Heart left ventricle (tissue), 16 donors: ENCODE data around the gene BAIAP2L2. TPM values are rescaled to one million over a fixed set of nuclear protein-coding genes. Genes with fewer than 3 reads are reported as not detected.

Experiments
- ATAC-seq, 4 donors: fragments of 200-7000 bp; cut with Tn5 transposase; one replicate each; pipeline ENCODE4 v1.9.1; 2020 to 2022; ENCODE audit warnings: moderate library complexity in 4 of 4, mild to moderate bottlenecking in 3 of 4, moderate number of reproducible peaks in 1 of 4
- DNase-seq, 5 donors: peaks; one replicate each; pipeline ENCODE4 v3.0.0-alpha.2; 2020
- H3K27ac ChIP-seq, 12 donors: fragments of 200-600 bp; sonication (generic) in 4 of 12; one replicate each; pipeline versions ENCODE4 v1.5.0 to v1.8.0; 2016 to 2022; ENCODE audit warnings: mild to moderate bottlenecking in 2 of 12
- H3K27me3 ChIP-seq, 9 donors: fragments of 200-600 bp; sonication (generic) in 2 of 9; one replicate each; pipeline versions ENCODE4 v1.5.1 to v1.8.0; 2016 to 2022; ENCODE audit warnings: mild to moderate bottlenecking in 3 of 9
- H3K36me3 ChIP-seq, 9 donors: fragments of 200-600 bp; sonication (generic) in 2 of 9; one replicate each; pipeline versions ENCODE4 v1.5.0 to v1.8.0; 2018 to 2022; ENCODE audit warnings: mild to moderate bottlenecking in 2 of 9
- H3K4me1 ChIP-seq, 12 donors: fragments of 200-600 bp; sonication (generic) in 4 of 12; one replicate each; pipeline versions ENCODE4 v1.5.0 to v1.8.0; 2016 to 2022; ENCODE audit warnings: mild to moderate bottlenecking in 3 of 12
- H3K4me3 ChIP-seq, 12 donors: fragments of 200-600 bp; sonication (generic) in 4 of 12; one replicate each; pipeline versions ENCODE4 v1.5.0 to v1.8.0; 2017 to 2022; ENCODE audit warnings: mild to moderate bottlenecking in 9 of 12, moderate library complexity in 4 of 12
- H3K9me3 ChIP-seq, 12 donors: fragments of 200-600 bp; sonication (generic) in 4 of 12; one replicate each; pipeline versions ENCODE4 v1.5.0 to v1.8.0; 2016 to 2022; ENCODE audit warnings: mild to moderate bottlenecking in 1 of 12
- POLR2A ChIP-seq, 2 donors: fragments of 450-650 bp; IDR thresholded peaks; one replicate each; pipeline ENCODE4 v1.6.1; 2017; ENCODE audit warnings: antibody characterized with exemption in 2 of 2, mild to moderate bottlenecking in 2 of 2, moderate library complexity in 2 of 2
- WGBS, 4 donors: extraction: QIAGEN DNeasy Blood & Tissue Kit in 2 of 4; methylation state at CpG; one replicate each; pipeline versions ENCODE4 v1.1.5 to v1.1.7; 2013 to 2018; 5-methylcytosine and 5-hydroxymethylcytosine counted together
- intact Hi-C, 10 donors: fragments of 100-400 bp; cut with DNase I; formaldehyde crosslinking; loops; one replicate each; pipeline versions ENCODE4 v1.11.1 to v1.14.2; 2022
- polyA plus RNA-seq, 2 donors: library from polyadenylated mRNA; stranded (reverse); fragments of 200-250 nt; gene quantifications; one replicate each; pipeline ENCODE4 v1.2.3, GENCODE V29; 2013
- total RNA-seq, 9 donors: library from RNA; depleted of rRNA in 2 of 9; stranded (reverse); fragments of >200 nt in 2 of 9; fragmentation: NEBNext Ultra II Directional in 3 of 9; extraction: Animal tissue kit (Norgen Biotek cat#: 25700) in 3 of 9; gene quantifications; one replicate each; pipeline versions ENCODE4 v1.1.0 to v1.2.4, GENCODE V29; 2016 to 2023
- TF ChIP-seq, protein P1 (sequence below), 12 donors: fragments of 200-600 bp; sonication (generic) in 4 of 12; IDR thresholded peaks; one replicate each; pipeline versions ENCODE4 v1.5.0 to v1.8.0; 2018 to 2022; ENCODE audit warnings: antibody characterized with exemption in 12 of 12, mild to moderate bottlenecking in 5 of 12
- donor health status: ischemic (EF 13 %, LVEDD 7.1; RV severe dilation, severe dysfunction).
- donor health status: healthy with polysubstance abuse.
- donor health status: DM: no; HTN: yes; CAD: no.
- donor health status: DM: no; HTN: no; CAD: no.
- donor health status: ischemic (EF 25% LVEDD 6.9; RV normal size, moderate dysfunction).
- donor health status: ischemic (EF 25% LVEDD 5.7; RV mildly dilated, moderate dysfunction).
- donor health status: healthy.
- donor health status: DM: yes; HTN: yes; CAD: no.
- donor health status: ischemic (EF 35%, LVEDD 5.7; RV mildly dilated, moderate dysfunction).
- donor health status: nonischemic (EF 11% LVEDD 7.7; RV severe dilation, severe dysfunction).
- donor health status: DM: yes; HTN: yes; CAD: no.
- donor health status: PGD.
- donor health status: ischemic (EF 29% LVEDD 5.4; RV normal size, mild dysfunction).
- donor health status: nonischemic (EF 23%, LVEDD 6.1; RV moderate dilation, normal function).

The BAIAP2L2 gene
- total and polyA plus RNA-seq, 11 donors: 0.09 to 0.30 (median 0.22) TPM; not detected in 1

DNA sequence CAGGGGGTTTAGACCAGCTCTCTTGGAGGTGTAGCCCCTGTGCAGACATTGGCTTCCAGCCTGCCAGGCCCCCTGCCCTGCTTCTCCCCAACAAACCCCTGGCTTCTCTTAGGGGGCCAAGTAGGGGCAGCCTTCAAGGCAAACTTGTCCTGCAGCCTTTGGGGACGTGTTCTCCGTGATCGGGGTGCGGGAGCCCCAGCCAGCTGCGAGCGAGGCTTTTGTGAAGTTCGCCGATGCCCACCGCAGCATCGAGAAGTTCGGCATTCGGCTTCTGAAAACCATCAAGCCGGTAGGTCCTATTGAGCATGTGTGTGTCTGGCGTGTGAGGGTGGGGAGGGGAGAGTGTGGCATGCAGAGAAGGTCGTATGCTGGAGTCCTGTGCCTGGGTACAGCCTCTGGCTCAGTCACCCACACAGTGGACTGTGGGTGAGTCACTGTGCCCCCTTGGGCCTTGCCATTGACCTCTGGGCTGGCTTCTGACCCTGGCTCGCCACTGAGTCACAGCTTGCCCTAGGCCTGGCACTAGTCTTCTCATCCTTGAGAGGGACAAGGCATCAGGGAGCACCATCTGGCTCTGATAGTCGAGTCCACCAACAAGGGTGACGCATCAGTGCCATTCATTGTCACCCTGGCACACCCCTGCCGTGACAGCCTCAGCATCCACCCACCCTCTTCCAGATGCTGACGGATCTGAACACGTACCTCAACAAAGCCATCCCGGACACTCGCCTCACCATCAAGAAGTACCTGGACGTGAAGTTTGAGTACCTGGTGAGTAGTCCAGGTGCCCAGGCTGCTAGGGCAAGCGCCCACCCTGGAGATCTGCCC, 37.9 kb downstream of the BAIAP2L2 start:
- DNase-seq (peak in 2 of 5 donors; percentile 20 to 37), ATAC-seq (no peak)
- Histone ChIP-seq H3K4me1 (peaks cover 0 to 34% (median 25%) of the 10 kb centered on the region in 12 donors), H3K36me3 (peaks cover 0 to 53% (median 35%) of the 10 kb centered on the region in 9 donors), H3K4me3 (no peak overlapping the region), H3K9me3 (no peaks in the 10 kb centered on the region), H3K27me3 (no peaks in the 10 kb centered on the region), H3K27ac (no peak overlapping the region)
- intact Hi-C loops: loop anchor here in 1 of 10 donors (10.0 kb wide), 1 partner anchor 252 kb away; no protein-coding TSS in a partner anchor
- 95 to 97% (median 96%) methylated on average over 20 to 25 of the region's 25 CpGs for WGBS, 4 donors
- TF ChIP-seq, protein P1, sequence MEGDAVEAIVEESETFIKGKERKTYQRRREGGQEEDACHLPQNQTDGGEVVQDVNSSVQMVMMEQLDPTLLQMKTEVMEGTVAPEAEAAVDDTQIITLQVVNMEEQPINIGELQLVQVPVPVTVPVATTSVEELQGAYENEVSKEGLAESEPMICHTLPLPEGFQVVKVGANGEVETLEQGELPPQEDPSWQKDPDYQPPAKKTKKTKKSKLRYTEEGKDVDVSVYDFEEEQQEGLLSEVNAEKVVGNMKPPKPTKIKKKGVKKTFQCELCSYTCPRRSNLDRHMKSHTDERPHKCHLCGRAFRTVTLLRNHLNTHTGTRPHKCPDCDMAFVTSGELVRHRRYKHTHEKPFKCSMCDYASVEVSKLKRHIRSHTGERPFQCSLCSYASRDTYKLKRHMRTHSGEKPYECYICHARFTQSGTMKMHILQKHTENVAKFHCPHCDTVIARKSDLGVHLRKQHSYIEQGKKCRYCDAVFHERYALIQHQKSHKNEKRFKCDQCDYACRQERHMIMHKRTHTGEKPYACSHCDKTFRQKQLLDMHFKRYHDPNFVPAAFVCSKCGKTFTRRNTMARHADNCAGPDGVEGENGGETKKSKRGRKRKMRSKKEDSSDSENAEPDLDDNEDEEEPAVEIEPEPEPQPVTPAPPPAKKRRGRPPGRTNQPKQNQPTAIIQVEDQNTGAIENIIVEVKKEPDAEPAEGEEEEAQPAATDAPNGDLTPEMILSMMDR (IDR thresholded peaks at IDR 0.05): no peak
- no peak for TF ChIP-seq POLR2A (IDR thresholded peaks at IDR 0.05)

DNA sequence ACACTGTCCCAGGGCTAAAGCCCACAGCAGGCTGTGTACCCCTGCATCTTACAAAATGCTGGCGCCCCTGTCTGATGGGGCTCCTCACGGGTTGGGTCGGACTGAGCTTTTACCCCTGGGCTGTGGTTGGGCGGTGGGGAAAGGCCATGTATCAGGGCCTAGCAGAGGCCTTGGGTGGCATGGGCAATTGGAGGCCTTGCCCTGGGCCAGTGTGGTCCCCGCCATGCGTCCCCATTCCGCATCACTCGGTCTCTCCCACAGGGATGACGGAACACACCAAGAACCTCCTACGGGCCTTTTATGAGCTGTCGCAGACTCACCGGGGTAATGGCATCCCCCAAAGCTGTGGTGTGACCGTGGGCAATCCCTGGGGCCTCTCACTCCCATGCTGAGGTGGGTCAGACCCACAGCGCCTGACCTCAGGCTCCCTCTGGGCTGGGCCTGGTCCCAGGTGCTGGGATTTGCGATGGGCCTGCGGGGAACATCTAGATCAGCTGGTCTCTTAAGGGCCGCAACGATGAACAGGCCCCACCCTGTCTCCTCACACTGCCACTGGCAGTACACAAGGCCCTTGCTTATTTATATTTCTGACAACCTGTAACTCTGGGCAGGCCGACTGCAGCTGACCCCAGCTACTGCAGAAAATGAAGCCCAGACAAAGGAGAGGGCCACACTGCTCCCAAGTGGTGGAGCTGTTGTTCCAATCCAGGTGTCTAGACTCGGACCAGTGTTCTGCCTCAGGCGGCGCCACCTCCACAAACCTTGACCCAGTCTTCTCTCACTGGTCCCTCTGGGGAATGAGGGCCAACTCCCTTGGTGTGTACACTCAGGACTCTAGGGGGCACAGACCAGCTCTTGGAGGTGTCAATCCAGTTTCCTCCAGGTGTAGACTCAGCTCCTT, 38.8 kb downstream of the BAIAP2L2 start:
- Histone ChIP-seq H3K27me3 (no peaks in the 10 kb centered on the region), H3K9me3 (no peaks in the 10 kb centered on the region), H3K36me3 (peaks cover 0 to 58% (median 35%) of the 10 kb centered on the region in 9 donors), H3K4me1 (peaks cover 0 to 43% (median 29%) of the 10 kb centered on the region in 12 donors), H3K27ac (no peak overlapping the region), H3K4me3 (no peak overlapping the region)
- intact Hi-C loops: loop anchor here in 1 of 10 donors (10.0 kb wide), 1 partner anchor 253 kb away; no protein-coding TSS in a partner anchor
- TF ChIP-seq POLR2A (IDR thresholded peaks at IDR 0.05): no peak
- TF ChIP-seq, protein P1 (IDR thresholded peaks at IDR 0.05): no peak
- WGBS, 4 donors: 84 to 92% (median 89%) methylated on average over 7 to 22 of the region's 22 CpGs
- DNase-seq (peak in 2 of 5 donors; percentile 25 to 57), ATAC-seq (no peak)

DNA sequence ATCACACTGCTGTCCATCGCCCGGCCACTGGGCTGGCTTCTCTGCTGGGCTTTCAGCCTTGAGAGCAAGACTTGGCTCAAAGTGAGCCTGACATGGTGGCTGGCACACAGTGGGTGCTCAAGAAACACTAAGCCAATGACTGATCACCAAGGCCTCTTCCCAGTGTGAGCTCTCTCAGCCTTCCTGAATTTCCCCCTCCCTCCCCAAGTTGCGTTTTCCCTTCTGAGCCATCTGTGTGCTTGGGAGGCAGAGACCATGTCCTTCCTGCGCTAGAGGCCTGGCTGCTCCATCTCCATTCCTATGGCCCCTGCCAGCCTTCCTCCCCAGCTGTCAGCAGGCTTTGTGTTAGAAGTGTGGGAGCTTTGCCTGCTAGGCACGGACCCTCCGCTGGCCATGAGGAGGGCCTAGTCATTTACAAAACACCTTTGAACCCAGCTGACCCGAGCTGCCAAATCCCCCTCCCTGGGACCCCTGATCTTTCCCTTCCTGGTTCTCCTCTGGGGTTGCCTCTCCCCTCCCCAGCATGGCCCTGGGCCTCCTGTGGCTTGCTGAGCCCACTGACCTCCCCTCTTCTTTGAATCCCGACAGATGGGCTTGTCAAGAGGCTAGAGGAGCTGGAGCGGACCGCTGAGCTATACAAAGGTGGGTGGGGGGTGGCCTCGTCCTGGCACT, 40.1 kb downstream of the BAIAP2L2 start:
- no peaks in the 10 kb centered on the region for H3K27me3 ChIP-seq
- no peak overlapping the region for H3K4me3 ChIP-seq
- peak overlapping the region; percentile 74 to 91 (median 85) for H3K27ac ChIP-seq
- peaks cover 0 to 70% (median 46%) of the 10 kb centered on the region in 9 donors for H3K36me3 ChIP-seq
- peak in 2 of 5 donors; percentile 23 to 44 for DNase-seq
- ATAC-seq: no peak
- no peaks in the 10 kb centered on the region for H3K9me3 ChIP-seq
- intact Hi-C loops: loop anchor here in 1 of 10 donors (10.0 kb wide), 1 partner anchor 254 kb away; no protein-coding TSS in a partner anchor
- H3K4me1 ChIP-seq: peaks cover 0 to 44% (median 29%) of the 10 kb centered on the region in 12 donors
- no peak for TF ChIP-seq POLR2A (IDR thresholded peaks at IDR 0.05)
- TF ChIP-seq, protein P1 (IDR thresholded peaks at IDR 0.05): no peak
- 72 to 87% (median 74%) methylated on average over 9 to 11 of the region's 11 CpGs for WGBS, 4 donors
